NCI-H345 (cell line): ENCODE results near the gene PTGR1.
"Not testable (repeated sequence)": the region's sequence is repeated elsewhere in the genome, so short reads cannot be mapped to it uniquely, and the experiment has no call there.

ENCODE experiments used
- DNase-seq: peaks from one replicate; lab custom pipeline; 2025; lab: John Stamatoyannopoulos, UW

PTGR1 gene

DNA sequence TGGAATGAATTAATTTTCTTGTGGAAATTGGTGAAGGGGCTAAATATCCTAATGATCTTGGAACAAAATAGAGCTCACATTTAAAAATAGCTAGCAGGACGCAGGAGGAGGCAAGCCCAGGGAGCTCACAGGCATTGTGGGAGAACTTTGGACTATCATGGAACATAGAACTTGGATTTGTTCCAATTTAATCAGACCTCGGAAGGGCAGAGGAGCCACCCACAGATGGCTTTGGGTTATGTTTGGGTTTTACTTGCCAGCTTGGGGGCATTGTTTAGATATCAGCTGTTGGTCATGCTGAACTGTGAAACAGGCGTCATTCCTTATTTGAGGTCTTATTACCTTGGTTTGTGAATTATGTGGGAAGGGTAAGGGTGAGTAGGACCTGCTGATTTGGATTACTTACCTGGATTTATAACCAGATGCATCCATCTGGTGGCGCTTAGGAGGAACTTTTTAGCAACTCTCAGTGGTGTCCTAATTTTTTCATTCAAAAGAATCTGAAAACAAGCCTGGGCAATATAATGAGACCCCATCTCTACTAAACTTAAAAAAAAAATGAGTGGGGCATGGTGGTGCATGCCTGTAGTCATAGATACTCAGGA lies 14.1 kb upstream of the PTGR1 start:
- no peak for DNase-seq

- no peak for DNase-seq
Measured at GRCh38 chr9:111610845-111611244, 11.4 kb upstream of the PTGR1 start.

DNA sequence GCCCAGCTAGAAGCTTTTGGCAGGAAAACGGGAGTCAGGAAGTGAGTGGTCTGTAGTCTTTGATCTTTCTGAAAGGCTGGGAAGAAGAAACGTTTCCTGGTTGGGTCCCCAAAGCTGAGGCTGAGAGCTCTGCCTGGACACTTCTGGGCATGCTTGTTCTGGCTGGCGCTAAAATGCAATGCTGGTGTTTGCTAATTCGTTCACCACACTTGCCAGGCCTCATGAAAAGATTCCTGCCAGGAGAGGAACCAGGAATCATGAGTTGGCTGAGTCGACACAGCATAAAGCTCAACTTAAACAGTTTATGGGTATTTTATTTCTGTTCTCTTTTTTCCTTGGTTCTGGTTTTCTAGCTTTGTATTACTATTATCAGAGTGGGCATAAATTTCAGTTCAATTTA lies 10.7 kb upstream of the PTGR1 start:
- DNase-seq = no peak

GRCh38 chr9:111605041-111605559 lies 5.7 kb upstream of the PTGR1 start:
- DNase-seq = no peak

GRCh38 chr9:111604054-111604615 lies 4.7 kb upstream of the PTGR1 start:
- no peak for DNase-seq

GRCh38 chr9:111603041-111603440 lies 3.6 kb upstream of the PTGR1 start:
- DNase-seq = no peak

- DNase-seq = no peak
Measured at GRCh38 chr9:111601237-111602018, 2.0 kb upstream of the PTGR1 start.

DNA sequence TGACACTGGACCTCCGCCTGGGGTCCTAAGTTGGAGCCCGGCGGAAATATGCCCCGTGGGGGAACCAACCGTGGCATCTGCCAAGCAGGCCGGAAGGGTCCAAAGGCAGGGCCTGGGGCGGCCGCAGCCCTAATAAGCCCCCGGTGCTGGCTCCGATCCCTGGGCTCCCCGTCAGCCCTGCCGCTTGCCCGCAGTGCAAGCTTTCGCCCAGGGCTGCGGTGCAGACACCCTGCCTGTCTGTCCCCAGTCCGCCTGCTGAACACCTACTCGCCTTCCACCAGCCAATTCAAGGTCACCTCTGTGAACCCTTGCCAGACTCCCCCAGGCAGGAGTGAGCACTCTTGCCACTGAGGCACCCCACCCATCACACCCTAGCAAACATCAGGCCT lies 502 bp upstream of the PTGR1 start:
- DNase-seq = no peak

DNA sequence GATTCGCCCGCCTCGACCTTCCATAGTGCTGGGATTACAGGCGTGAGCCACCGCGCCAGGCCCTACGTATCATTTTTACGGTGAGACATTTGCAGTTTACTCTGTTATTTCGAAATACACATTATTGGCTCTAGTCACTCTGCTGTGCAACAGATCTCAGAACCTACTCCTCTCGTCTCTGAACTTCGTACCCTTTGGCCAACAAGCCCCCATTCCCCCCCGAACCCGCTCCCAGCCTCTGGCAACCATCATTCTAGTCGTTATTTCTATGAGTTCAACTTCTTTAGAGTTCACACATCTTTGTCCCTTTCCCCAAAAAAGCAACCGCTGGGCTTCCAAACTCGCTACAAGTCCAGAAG lies 735 bp downstream of the PTGR1 start:
- DNase-seq = no peak

DNA sequence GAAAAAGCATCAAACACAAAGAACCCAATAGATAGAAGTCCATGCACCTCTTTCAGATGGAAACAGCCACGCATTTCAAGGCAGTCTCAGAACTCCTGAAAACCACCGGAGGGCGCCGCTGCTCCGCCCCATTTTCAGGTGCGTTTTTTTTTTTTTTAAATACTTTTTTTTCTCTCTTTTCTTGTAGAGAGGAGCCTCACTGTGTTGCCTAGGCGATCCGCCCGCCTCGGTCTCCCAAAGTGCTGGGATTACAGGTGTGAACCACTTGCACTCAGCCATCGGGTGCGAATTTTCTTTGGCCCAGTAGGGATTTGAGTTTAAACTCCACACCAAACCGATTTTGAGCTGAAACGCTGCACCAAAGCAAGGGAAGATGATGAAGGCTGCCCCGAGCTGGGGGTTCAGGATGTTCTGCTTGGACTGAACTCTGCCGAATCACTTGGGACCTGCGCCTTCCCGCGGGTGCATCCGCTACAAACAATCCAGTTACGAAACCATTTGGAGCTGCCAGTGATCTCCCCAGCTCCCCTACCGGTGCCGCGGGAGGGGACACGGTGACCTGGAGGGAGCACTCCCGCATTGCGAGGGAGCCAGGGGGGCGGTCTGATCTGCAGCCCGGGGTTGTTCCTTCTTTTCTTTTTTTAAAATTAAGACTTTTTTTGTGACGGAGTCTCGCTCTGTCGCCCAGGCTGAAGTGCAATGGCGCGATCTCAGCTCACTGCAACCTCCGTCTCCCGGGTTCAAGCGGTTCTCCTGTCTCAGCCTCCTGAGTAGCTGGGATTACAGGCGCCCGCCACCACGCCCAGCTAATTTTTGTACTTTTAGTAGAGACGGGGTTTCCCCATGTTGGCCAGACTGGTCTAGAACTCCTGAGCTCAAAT lies 1.4 kb downstream of the PTGR1 start:
- DNase-seq = peak; percentile 28

DNA sequence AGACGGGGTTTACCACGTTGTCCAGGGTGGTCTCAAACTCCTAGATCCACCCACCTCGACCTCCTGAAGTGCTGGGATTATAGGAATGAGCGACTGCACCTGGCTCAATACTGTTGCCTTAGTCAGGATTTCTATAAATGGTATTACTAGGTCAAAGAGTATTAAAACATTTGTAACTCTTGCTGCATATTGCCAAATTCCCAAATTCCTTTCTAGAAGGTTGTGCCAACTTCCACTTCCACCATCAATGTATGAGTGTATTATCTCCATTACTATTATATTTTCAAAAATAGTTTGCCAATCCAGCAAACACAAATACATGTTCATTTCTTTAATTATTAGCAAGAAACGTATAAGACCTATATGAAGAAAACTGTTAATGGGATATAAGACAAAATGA lies 10.6 kb downstream of the PTGR1 start:
- DNase-seq = no peak

GRCh38 chr9:111586378-111586777 lies 13.1 kb downstream of the PTGR1 start:
- DNase-seq = no peak

DNA sequence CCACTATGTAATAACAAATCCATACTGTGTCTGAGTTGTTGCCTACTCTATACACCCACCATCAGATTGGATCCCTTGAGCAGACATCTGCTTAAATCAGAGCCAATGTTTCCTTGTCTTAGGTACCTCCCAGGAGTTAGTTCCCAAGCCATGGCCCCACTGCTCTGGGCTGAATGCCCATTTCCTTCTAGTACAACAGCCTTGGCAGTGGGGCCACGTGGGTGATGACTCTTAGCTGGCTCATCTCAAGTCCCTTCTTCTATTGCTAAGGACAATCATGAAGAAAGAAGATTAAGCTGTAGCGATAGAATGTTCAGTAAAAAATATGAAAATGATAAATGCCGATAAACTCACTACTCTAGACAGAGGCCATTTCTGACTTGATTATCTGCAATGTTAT lies 16.6 kb downstream of the PTGR1 start:
- no peak for DNase-seq

- peak; percentile 8 for DNase-seq
Measured at GRCh38 chr9:111572950-111573604, 26.4 kb downstream of the PTGR1 start.

- DNase-seq = not testable (repeated sequence)
Measured at GRCh38 chr9:111568127-111568526, 31.3 kb downstream of the PTGR1 start.

DNA sequence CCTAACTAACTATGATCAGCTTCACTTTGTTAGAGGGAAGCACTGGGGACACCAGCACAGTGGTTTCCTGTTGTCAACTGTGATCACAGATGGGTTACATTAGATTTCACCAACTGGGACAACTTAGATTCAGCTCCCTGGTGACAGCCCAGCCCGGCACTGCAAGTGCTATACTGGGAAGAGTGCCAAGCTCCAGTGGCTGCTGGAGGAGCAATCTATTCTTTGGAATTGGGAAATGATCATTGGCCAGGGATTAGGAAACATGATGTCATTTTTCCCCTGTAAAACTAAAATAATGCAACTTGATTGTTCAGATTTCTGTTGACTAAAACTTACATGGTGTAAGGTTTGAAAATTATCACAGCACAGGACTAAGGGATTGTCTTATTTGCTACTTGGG lies 33.2 kb downstream of the PTGR1 start:
- DNase-seq = peak; percentile 2

GRCh38 chr9:111561165-111561719 lies 38.2 kb downstream of the PTGR1 start:
- no peak for DNase-seq

DNA sequence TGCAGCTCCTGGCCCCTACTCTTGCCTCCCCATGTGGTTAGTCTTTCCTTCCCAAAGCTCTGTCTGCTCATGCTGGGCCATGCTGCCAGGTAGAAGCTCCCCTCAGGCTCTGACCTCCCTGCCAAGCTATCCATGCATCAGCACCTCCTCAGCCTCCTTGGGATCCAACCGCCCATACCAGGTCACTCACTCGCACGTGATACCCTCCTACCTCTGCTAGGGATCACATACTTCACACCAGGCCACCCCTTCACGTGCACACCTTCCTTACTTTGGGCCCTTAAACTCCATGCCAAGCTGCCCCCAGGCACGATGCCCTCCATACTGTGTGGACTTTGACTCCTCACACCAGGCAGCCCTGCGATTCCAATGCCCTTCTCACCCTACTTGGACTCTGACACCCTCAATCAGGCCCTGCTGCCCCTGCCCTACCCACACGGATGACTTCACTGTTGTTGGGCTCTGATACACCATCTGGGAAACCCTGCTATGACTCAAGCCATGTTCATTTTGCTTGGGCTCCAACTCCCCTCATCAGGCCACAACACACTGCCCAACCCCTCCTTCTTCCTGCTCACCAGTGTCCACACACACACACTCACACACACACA lies 40.3 kb downstream of the PTGR1 start:
- DNase-seq = no peak

DNA sequence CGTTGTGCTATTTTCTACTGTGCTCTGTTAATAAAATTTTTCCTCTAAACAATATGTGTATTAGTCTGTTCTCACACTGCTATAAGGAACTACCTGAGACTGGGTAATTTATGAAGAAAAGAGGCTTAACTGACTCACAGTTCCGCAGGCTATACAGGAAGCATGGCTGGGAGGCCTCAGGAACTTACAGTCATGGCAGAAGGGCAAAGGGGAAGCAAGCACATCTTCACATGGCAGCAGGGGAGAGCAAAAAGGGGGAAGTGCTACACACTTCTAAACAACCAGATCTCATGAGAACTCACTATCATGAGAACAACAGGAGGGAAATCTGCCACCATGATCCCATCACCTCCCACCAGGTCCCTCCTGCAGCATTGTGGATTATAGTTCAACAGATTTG lies 44.0 kb downstream of the PTGR1 start:
- DNase-seq = not testable (repeated sequence)

GRCh38 chr9:111548623-111549022 lies 50.8 kb downstream of the PTGR1 start:
- DNase-seq = no peak
